Memory B cell (primary cell): Measurements from ENCODE around the gene CNN2.
"Not testable (repeated sequence)": the region's sequence is repeated elsewhere in the genome, so short reads cannot be mapped to it uniquely, and the experiment has no call there.

Source experiments
- ATAC-seq: fragments of 150-1000 bp; cut with Tn5 transposase; 2 replicates; pipeline ENCODE4 v1.10.0; 2021; ENCODE audit warnings: low read depth, mild to moderate bottlenecking, moderate library complexity
- DNase-seq, 2 donors: peaks; one replicate each; pipeline ENCODE4 v3.0.0; 2022; ENCODE audit warnings: low spot score in 2 of 2
- H3K27ac Mint-ChIP-seq: one replicate; pipeline ENCODE4 v1.8.0; 2022; ENCODE audit warnings: mild to moderate bottlenecking, moderate library complexity, mixed read lengths
- H3K27me3 Mint-ChIP-seq: one replicate; pipeline ENCODE4 v1.8.0; 2022; ENCODE audit warnings: mixed read lengths
- H3K36me3 Mint-ChIP-seq: one replicate; pipeline ENCODE4 v1.8.0; 2022; ENCODE audit warnings: mild to moderate bottlenecking, mixed read lengths
- H3K4me1 Mint-ChIP-seq: one replicate; pipeline ENCODE4 v1.8.0; 2022; ENCODE audit warnings: mixed read lengths
- H3K4me3 Mint-ChIP-seq: one replicate; pipeline ENCODE4 v1.8.0; 2022; ENCODE audit warnings: mild to moderate bottlenecking, moderate library complexity, mixed read lengths
- H3K9me3 Mint-ChIP-seq: one replicate; pipeline ENCODE4 v1.8.0; 2022; ENCODE audit warnings: mixed read lengths

CNN2 gene

GRCh38 chr19:1019980-1020867 lies 6.2 kb upstream of the CNN2 start:
- peak overlapping the region; percentile 96 for H3K4me3 Mint-ChIP-seq
- no peaks in the 10 kb centered on the region for H3K27me3 Mint-ChIP-seq
- H3K4me1 Mint-ChIP-seq, result peaks cover 32% of the 10 kb centered on the region
- ATAC-seq (no peak), DNase-seq (no peak)
- H3K9me3 Mint-ChIP-seq, result no peaks in the 10 kb centered on the region
- H3K36me3 Mint-ChIP-seq, result peaks cover 3% of the 10 kb centered on the region
- peak overlapping the region; percentile 100 for H3K27ac Mint-ChIP-seq

DNA sequence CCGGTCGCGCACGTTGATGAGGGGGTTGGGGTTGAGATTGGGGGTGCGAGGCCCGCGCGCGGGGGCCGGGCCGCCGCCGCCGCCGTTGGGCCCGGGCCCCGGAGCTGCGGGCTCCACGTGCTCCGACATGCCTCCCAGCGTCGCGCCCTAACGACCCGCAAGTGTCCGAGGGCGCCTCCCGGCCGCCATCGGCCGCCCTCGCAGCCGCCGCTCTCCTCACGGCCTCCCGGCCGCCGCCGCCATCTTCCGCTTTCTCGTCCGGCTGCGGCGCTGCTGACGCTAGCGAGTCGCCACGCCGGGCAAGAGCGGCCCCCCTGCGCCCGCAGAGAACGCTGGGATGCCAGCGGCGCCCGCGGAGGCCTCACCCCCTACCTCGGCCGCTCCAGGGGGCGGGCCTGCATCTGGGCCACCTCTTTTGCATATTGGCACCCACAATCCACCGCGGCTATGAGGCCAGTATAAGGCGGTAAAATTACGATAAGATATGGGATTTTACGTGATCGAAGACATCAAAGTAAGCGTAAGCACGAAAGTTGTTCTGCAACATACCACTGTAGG lies 5.5 kb upstream of the CNN2 start, which contains the start of gene TMEM259:
Gene TMEM259, minus strand, starts transcription at position 256 of the 558 bp plus-strand sequence. Its CDS starts 127 bp downstream, at position 129.
- H3K27me3 Mint-ChIP-seq, result no peaks in the 10 kb centered on the region
- H3K9me3 Mint-ChIP-seq, result no peaks in the 10 kb centered on the region
- H3K27ac Mint-ChIP-seq, result peak within 1 kb of the TSS; percentile 100
- ATAC-seq (peak; percentile 85), DNase-seq (peak; percentile 92 to 97)
- H3K4me1 Mint-ChIP-seq, result peaks cover 33% of the 10 kb centered on the region
- H3K36me3 Mint-ChIP-seq, result peaks cover 3% of the 10 kb centered on the region
- H3K4me3 Mint-ChIP-seq, result peak within 1 kb of the TSS; percentile 96

DNA sequence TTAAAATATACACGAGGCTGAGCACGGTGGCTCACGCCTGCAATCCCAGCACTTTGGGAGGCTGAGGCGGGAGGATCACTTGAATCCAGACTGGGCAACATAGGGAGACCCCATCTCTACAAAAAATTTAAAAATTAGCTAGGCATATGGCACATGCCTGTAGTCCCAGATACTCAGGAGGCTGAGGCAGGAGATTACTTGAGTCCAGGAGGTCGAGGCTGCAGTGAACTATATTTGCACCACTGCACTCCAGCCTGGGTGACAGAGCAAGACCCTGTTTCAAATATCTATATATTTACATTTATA lies 2.6 kb upstream of the CNN2 start:
- not testable (repeated sequence) for H3K27me3 Mint-ChIP-seq, H3K36me3 Mint-ChIP-seq, H3K4me3 Mint-ChIP-seq, H3K9me3 Mint-ChIP-seq, H3K27ac Mint-ChIP-seq, DNase-seq, ATAC-seq
- peaks cover 12% of the 10 kb centered on the region for H3K4me1 Mint-ChIP-seq

- H3K27ac Mint-ChIP-seq, ATAC-seq, H3K27me3 Mint-ChIP-seq, H3K36me3 Mint-ChIP-seq, H3K9me3 Mint-ChIP-seq, DNase-seq, H3K4me3 Mint-ChIP-seq: not testable (repeated sequence)
- H3K4me1 Mint-ChIP-seq, result peaks cover 12% of the 10 kb centered on the region
Observed at GRCh38 chr19:1025080-1025479, 1.3 kb upstream of the CNN2 start.

- peak overlapping the region; percentile 98 for H3K4me3 Mint-ChIP-seq
- H3K27ac Mint-ChIP-seq, result peak overlapping the region; percentile 90
- ATAC-seq (peak; percentile 44), DNase-seq (peak in 1 of 2 donors; percentile 58)
- no peaks in the 10 kb centered on the region for H3K9me3 Mint-ChIP-seq
- no peaks in the 10 kb centered on the region for H3K36me3 Mint-ChIP-seq
- H3K27me3 Mint-ChIP-seq, result no peaks in the 10 kb centered on the region
- peaks cover 7% of the 10 kb centered on the region for H3K4me1 Mint-ChIP-seq
Observed at GRCh38 chr19:1026783-1027649, 608 bp downstream of the CNN2 start.

- DNase-seq (no peak), ATAC-seq (peak; percentile 28)
- Mint-ChIP-seq H3K9me3 (no peaks in the 10 kb centered on the region), H3K27me3 (no peaks in the 10 kb centered on the region), H3K27ac (peak overlapping the region; percentile 90), H3K4me3 (peak overlapping the region; percentile 98), H3K4me1 (peaks cover 7% of the 10 kb centered on the region), H3K36me3 (peaks cover 4% of the 10 kb centered on the region)
Observed at GRCh38 chr19:1027650-1028061, 1.2 kb downstream of the CNN2 start.

GRCh38 chr19:1028062-1028926 lies 1.9 kb downstream of the CNN2 start:
- no peak for DNase-seq
- H3K4me3 Mint-ChIP-seq, result peak overlapping the region; percentile 98
- H3K27ac Mint-ChIP-seq, result peak overlapping the region; percentile 35
- ATAC-seq, result peak; percentile 49
- H3K4me1 Mint-ChIP-seq, result peaks cover 8% of the 10 kb centered on the region
- H3K36me3 Mint-ChIP-seq, result peaks cover 4% of the 10 kb centered on the region
- no peaks in the 10 kb centered on the region for H3K9me3 Mint-ChIP-seq
- no peaks in the 10 kb centered on the region for H3K27me3 Mint-ChIP-seq

DNA sequence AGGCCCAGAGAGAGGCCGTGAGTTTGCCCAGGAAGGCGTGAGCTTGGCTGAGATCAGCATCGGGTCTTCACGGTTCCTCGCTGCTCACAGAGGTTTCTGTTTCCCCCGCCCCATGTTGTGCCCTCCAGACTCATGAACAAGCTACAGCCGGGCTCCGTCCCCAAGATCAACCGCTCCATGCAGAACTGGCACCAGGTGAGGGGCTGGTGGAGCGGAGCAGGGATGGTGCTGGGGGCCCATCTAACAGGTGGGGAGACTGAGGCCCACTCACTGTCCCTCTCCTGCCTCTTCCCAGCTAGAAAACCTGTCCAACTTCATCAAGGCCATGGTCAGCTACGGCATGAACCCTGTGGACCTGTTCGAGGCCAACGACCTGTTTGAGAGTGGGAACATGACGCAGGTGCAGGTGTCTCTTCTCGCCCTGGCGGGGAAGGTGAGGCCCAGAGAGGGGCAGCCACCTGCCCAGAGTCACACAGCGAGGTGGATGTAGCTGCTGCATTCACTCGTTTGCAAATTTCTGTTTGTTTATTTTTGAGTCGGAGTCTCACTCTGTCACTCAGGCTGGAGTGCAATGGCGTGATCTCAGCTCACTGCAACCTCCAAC lies 6.0 kb downstream of the CNN2 start:
- no peak for ATAC-seq
- Mint-ChIP-seq H3K36me3 (peaks cover 19% of the 10 kb centered on the region), H3K4me1 (peaks cover 22% of the 10 kb centered on the region), H3K9me3 (no peaks in the 10 kb centered on the region), H3K27me3 (no peaks in the 10 kb centered on the region), H3K27ac (no peak overlapping the region), H3K4me3 (no peak overlapping the region)
- DNase-seq, result no peak

DNA sequence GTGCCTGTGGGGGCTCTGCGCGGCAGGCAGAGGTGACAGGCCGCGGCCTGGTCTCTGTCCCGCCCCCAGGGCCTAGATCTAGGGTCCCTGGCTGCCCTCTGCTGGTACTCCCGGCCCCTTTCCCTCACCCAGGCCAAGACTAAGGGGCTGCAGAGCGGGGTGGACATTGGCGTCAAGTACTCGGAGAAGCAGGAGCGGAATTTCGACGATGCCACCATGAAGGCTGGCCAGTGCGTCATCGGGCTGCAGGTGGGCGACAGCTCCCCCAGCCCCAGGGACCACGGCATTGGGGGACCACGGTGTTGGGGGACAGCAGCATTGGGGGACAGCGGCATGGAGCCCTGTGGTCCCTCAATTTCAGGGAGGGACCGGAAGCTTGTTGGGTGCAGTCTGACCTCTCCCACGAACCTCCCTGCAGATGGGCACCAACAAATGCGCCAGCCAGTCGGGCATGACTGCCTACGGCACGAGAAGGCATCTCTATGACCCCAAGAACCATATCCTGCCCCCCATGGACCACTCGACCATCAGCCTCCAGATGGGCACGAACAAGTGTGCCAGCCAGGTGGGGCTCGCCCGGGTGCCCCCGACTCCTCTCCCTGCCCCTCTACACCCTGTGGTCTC lies 9.7 kb downstream of the CNN2 start:
- ATAC-seq (no peak), DNase-seq (no peak)
- H3K36me3 Mint-ChIP-seq, result peaks cover 25% of the 10 kb centered on the region
- peak overlapping the region; percentile 24 for H3K27ac Mint-ChIP-seq
- H3K27me3 Mint-ChIP-seq, result no peaks in the 10 kb centered on the region
- H3K4me1 Mint-ChIP-seq, result peaks cover 39% of the 10 kb centered on the region
- no peak overlapping the region for H3K4me3 Mint-ChIP-seq
- H3K9me3 Mint-ChIP-seq, result no peaks in the 10 kb centered on the region

- H3K27me3 Mint-ChIP-seq, result no peaks in the 10 kb centered on the region
- H3K9me3 Mint-ChIP-seq, result no peaks in the 10 kb centered on the region
- peaks cover 22% of the 10 kb centered on the region for H3K36me3 Mint-ChIP-seq
- DNase-seq, result peak in 1 of 2 donors; percentile 58
- peak; percentile 1 for ATAC-seq
- H3K27ac Mint-ChIP-seq, result peak overlapping the region; percentile 95
- H3K4me1 Mint-ChIP-seq, result peaks cover 39% of the 10 kb centered on the region
- H3K4me3 Mint-ChIP-seq, result peak overlapping the region; percentile 100
Observed at GRCh38 chr19:1037621-1038064, 11.2 kb downstream of the CNN2 start.

- Mint-ChIP-seq H3K27me3 (no peaks in the 10 kb centered on the region), H3K27ac (peak overlapping the region; percentile 95), H3K4me3 (peak overlapping the region; percentile 100), H3K4me1 (peaks cover 36% of the 10 kb centered on the region), H3K9me3 (no peaks in the 10 kb centered on the region), H3K36me3 (peaks cover 21% of the 10 kb centered on the region)
- DNase-seq (no peak), ATAC-seq (no peak)
Observed at GRCh38 chr19:1038978-1039645, 12.7 kb downstream of the CNN2 start.
